GM15510 (cell line): Measurements from ENCODE around the gene NHLRC4.

ENCODE experiments used
- POLR2A ChIP-seq: IDR thresholded peaks from 3 replicates; pipeline ENCODE4 v1.6.1; 2011; ENCODE audit warnings: borderline replicate concordance; ENCODE audit not compliant: insufficient read length; ENCODE audit errors: extremely low read depth

NHLRC4 gene

GRCh38 chr16:527015-527903 is 39.5 kb upstream of the NHLRC4 start, which contains the start of gene CAPN15:
TSS of gene CAPN15 (plus strand) at chr16:527712. CDS start at chr16:546839, 19,127 bp downstream.
- peak; percentile 75 for TF ChIP-seq POLR2A

GRCh38 chr16:528111-529011 is 38.4 kb upstream of the NHLRC4 start:
- peak; percentile 29 for TF ChIP-seq POLR2A

GRCh38 chr16:529012-529575 is 37.7 kb upstream of the NHLRC4 start:
- TF ChIP-seq POLR2A: no peak

GRCh38 chr16:530111-530817 is 36.5 kb upstream of the NHLRC4 start:
- no peak for TF ChIP-seq POLR2A

- TF ChIP-seq POLR2A: no peak
Measured at GRCh38 chr16:531494-532125, 35.2 kb upstream of the NHLRC4 start.

- no peak for TF ChIP-seq POLR2A
Measured at GRCh38 chr16:533391-534123, 33.2 kb upstream of the NHLRC4 start.

GRCh38 chr16:534135-534534 is 32.7 kb upstream of the NHLRC4 start:
- no peak for TF ChIP-seq POLR2A

GRCh38 chr16:534856-535445 is 31.9 kb upstream of the NHLRC4 start:
- TF ChIP-seq POLR2A: no peak

GRCh38 chr16:535446-536405 is 31.1 kb upstream of the NHLRC4 start:
- no peak for TF ChIP-seq POLR2A

- TF ChIP-seq POLR2A: no peak
Measured at GRCh38 chr16:536746-537145, 30.1 kb upstream of the NHLRC4 start.

- no peak for TF ChIP-seq POLR2A
Measured at GRCh38 chr16:537415-538335, 29.1 kb upstream of the NHLRC4 start.
